ENCODE data around the gene HIPK4.

HIPK4 gene

GRCh38 chr19:40403262-40403984 is 13.4 kb upstream of the HIPK4 start:
- Histone ChIP-seq H2AK5ac (ENCODE audit: low read length) (peak overlapping the region; percentile 22), H3K79me1 (ENCODE audit: low read length) (peaks cover 7% of the 10 kb centered on the region), H3K4me3 (ENCODE audit: low read depth, low read length) (peak overlapping the region; percentile 75), H3K4ac (ENCODE audit: low read depth, low read length) (no peak overlapping the region), H2BK12ac (ENCODE audit: low read length) (no peak overlapping the region), H3K4me2 (ENCODE audit: low read length) (peak overlapping the region; percentile 97), H3K27ac (ENCODE audit: low read depth, low read length) (peak overlapping the region; percentile 27), H2AFZ (ENCODE audit: insufficient read depth, low read length, poor library complexity) (peak overlapping the region; percentile 56), H3K23ac (ENCODE audit: low read length) (no peak overlapping the region), H4K8ac (ENCODE audit: low read depth, low read length) (peak overlapping the region; percentile 74), H3K18ac (ENCODE audit: low read length) (peak overlapping the region; percentile 37), H3K9me3 (ENCODE audit: insufficient read depth, low read depth, low read length) (peaks cover 3% of the 10 kb centered on the region), H3K36me3 (ENCODE audit: control insufficient read depth in 1 of 2, insufficient read depth in 2 of 2, low read length in 2 of 2) (no peaks in the 10 kb centered on the region), H2BK5ac (ENCODE audit: low read depth, low read length, poor library complexity) (peak overlapping the region; percentile 26), H3K9ac (ENCODE audit: low read length) (peak overlapping the region; percentile 81), H3K14ac (ENCODE audit: low read length) (peak overlapping the region; percentile 91), H3K79me2 (ENCODE audit: control insufficient read depth, insufficient read depth, low read length, poor library complexity) (no peaks in the 10 kb centered on the region), H3K27me3 (ENCODE audit: insufficient read depth, low read length) (no peaks in the 10 kb centered on the region), H3K4me1 (ENCODE audit: control insufficient read depth in 1 of 2, insufficient read depth in 2 of 2, low read length in 2 of 2) (peaks cover 0 to 2% of the 10 kb centered on the region in 2 experiments), H4K91ac (ENCODE audit: low read depth, low read length) (peak overlapping the region; percentile 72), H4K12ac (ENCODE audit: low read depth, low read length) (peak overlapping the region; percentile 86), H2BK120ac (ENCODE audit: insufficient read depth, low read length, poor library complexity) (peak overlapping the region; percentile 11)
- no CpG with 5 or more reads among the region's 41 CpGs for WGBS (ENCODE audit: extremely low coverage, insufficient coverage, insufficient read length)
- peak; percentile 80 to 85 for DNase-seq

- Histone ChIP-seq H3K9ac (ENCODE audit: low read length) (no peak overlapping the region), H3K23ac (ENCODE audit: low read length) (no peak overlapping the region), H4K91ac (ENCODE audit: low read depth, low read length) (no peak overlapping the region), H3K27ac (ENCODE audit: low read depth, low read length) (no peak overlapping the region), H3K79me1 (ENCODE audit: low read length) (peaks cover 7% of the 10 kb centered on the region), H3K4ac (ENCODE audit: low read depth, low read length) (no peak overlapping the region), H3K27me3 (ENCODE audit: insufficient read depth, low read length) (no peaks in the 10 kb centered on the region), H2BK120ac (ENCODE audit: insufficient read depth, low read length, poor library complexity) (no peak overlapping the region), H2BK12ac (ENCODE audit: low read length) (no peak overlapping the region), H3K4me3 (ENCODE audit: low read depth, low read length) (no peak overlapping the region), H3K18ac (ENCODE audit: low read length) (no peak overlapping the region), H3K79me2 (ENCODE audit: control insufficient read depth, insufficient read depth, low read length, poor library complexity) (no peaks in the 10 kb centered on the region), H4K8ac (ENCODE audit: low read depth, low read length) (no peak overlapping the region), H4K12ac (ENCODE audit: low read depth, low read length) (no peak overlapping the region), H2AFZ (ENCODE audit: insufficient read depth, low read length, poor library complexity) (no peak overlapping the region), H2BK5ac (ENCODE audit: low read depth, low read length, poor library complexity) (no peak overlapping the region), H3K4me2 (ENCODE audit: low read length) (no peak overlapping the region), H3K36me3 (ENCODE audit: control insufficient read depth in 1 of 2, insufficient read depth in 2 of 2, low read length in 2 of 2) (no peaks in the 10 kb centered on the region), H2AK5ac (ENCODE audit: low read length) (no peak overlapping the region), H3K4me1 (ENCODE audit: control insufficient read depth in 1 of 2, insufficient read depth in 2 of 2, low read length in 2 of 2) (peaks cover 0 to 3% of the 10 kb centered on the region in 2 experiments), H3K14ac (ENCODE audit: low read length) (no peak overlapping the region), H3K9me3 (ENCODE audit: insufficient read depth, low read depth, low read length) (peaks cover 4% of the 10 kb centered on the region)
- WGBS (ENCODE audit: extremely low coverage, insufficient coverage, insufficient read length), result no CpG with 5 or more reads among the region's 3 CpGs
- DNase-seq, result no peak
Observed at GRCh38 chr19:40400559-40400958, 10.6 kb upstream of the HIPK4 start.

- no peak overlapping the region for H2AFZ ChIP-seq (ENCODE audit: insufficient read depth, low read length, poor library complexity)
- no peak overlapping the region for H4K91ac ChIP-seq (ENCODE audit: low read depth, low read length)
- no peak overlapping the region for H4K12ac ChIP-seq (ENCODE audit: low read depth, low read length)
- H3K27me3 ChIP-seq (ENCODE audit: insufficient read depth, low read length), result no peaks in the 10 kb centered on the region
- no peak overlapping the region for H2BK12ac ChIP-seq (ENCODE audit: low read length)
- H3K4me2 ChIP-seq (ENCODE audit: low read length), result no peak overlapping the region
- H3K79me2 ChIP-seq (ENCODE audit: control insufficient read depth, insufficient read depth, low read length, poor library complexity), result no peaks in the 10 kb centered on the region
- no peak overlapping the region for H4K8ac ChIP-seq (ENCODE audit: low read depth, low read length)
- H3K9ac ChIP-seq (ENCODE audit: low read length), result no peak overlapping the region
- H3K4me1 ChIP-seq (ENCODE audit: control insufficient read depth in 1 of 2, insufficient read depth in 2 of 2, low read length in 2 of 2), result peaks cover 0 to 5% of the 10 kb centered on the region in 2 experiments
- H3K14ac ChIP-seq (ENCODE audit: low read length), result no peak overlapping the region
- no peak overlapping the region for H3K23ac ChIP-seq (ENCODE audit: low read length)
- H3K18ac ChIP-seq (ENCODE audit: low read length), result no peak overlapping the region
- no peak overlapping the region for H3K4me3 ChIP-seq (ENCODE audit: low read depth, low read length)
- no CpG with 5 or more reads among the region's 49 CpGs for WGBS (ENCODE audit: extremely low coverage, insufficient coverage, insufficient read length)
- DNase-seq, result peak; percentile 81 to 82
- no peak overlapping the region for H3K4ac ChIP-seq (ENCODE audit: low read depth, low read length)
- H2AK5ac ChIP-seq (ENCODE audit: low read length), result no peak overlapping the region
- H2BK120ac ChIP-seq (ENCODE audit: insufficient read depth, low read length, poor library complexity), result no peak overlapping the region
- H3K27ac ChIP-seq (ENCODE audit: low read depth, low read length), result no peak overlapping the region
- H3K9me3 ChIP-seq (ENCODE audit: insufficient read depth, low read depth, low read length), result peaks cover 4% of the 10 kb centered on the region
- no peak overlapping the region for H2BK5ac ChIP-seq (ENCODE audit: low read depth, low read length, poor library complexity)
- no peaks in the 10 kb centered on the region for H3K36me3 ChIP-seq (ENCODE audit: control insufficient read depth in 1 of 2, insufficient read depth in 2 of 2, low read length in 2 of 2)
- peaks cover under 1% of the 10 kb centered on the region for H3K79me1 ChIP-seq (ENCODE audit: low read length)
Observed at GRCh38 chr19:40398417-40399131, 8.6 kb upstream of the HIPK4 start.

- Histone ChIP-seq H2BK12ac (ENCODE audit: low read length) (no peak overlapping the region), H3K14ac (ENCODE audit: low read length) (no peak overlapping the region), H3K27me3 (ENCODE audit: insufficient read depth, low read length) (no peaks in the 10 kb centered on the region), H2BK5ac (ENCODE audit: low read depth, low read length, poor library complexity) (no peak overlapping the region), H3K9me3 (ENCODE audit: insufficient read depth, low read depth, low read length) (peaks cover 4% of the 10 kb centered on the region), H3K4me3 (ENCODE audit: low read depth, low read length) (no peak overlapping the region), H3K9ac (ENCODE audit: low read length) (no peak overlapping the region), H3K79me1 (ENCODE audit: low read length) (peaks cover 8% of the 10 kb centered on the region), H4K91ac (ENCODE audit: low read depth, low read length) (no peak overlapping the region), H2AFZ (ENCODE audit: insufficient read depth, low read length, poor library complexity) (no peak overlapping the region), H2BK120ac (ENCODE audit: insufficient read depth, low read length, poor library complexity) (no peak overlapping the region), H3K36me3 (ENCODE audit: control insufficient read depth in 1 of 2, insufficient read depth in 2 of 2, low read length in 2 of 2) (no peaks in the 10 kb centered on the region), H3K4ac (ENCODE audit: low read depth, low read length) (no peak overlapping the region), H4K12ac (ENCODE audit: low read depth, low read length) (no peak overlapping the region), H3K23ac (ENCODE audit: low read length) (no peak overlapping the region), H3K27ac (ENCODE audit: low read depth, low read length) (no peak overlapping the region), H2AK5ac (ENCODE audit: low read length) (no peak overlapping the region), H4K8ac (ENCODE audit: low read depth, low read length) (no peak overlapping the region), H3K18ac (ENCODE audit: low read length) (no peak overlapping the region), H3K4me1 (ENCODE audit: control insufficient read depth in 1 of 2, insufficient read depth in 2 of 2, low read length in 2 of 2) (peaks cover 6 to 15% of the 10 kb centered on the region in 2 experiments), H3K79me2 (ENCODE audit: control insufficient read depth, insufficient read depth, low read length, poor library complexity) (no peaks in the 10 kb centered on the region), H3K4me2 (ENCODE audit: low read length) (no peak overlapping the region)
- DNase-seq, result no peak
- no CpG with 5 or more reads among the region's 22 CpGs for WGBS (ENCODE audit: extremely low coverage, insufficient coverage, insufficient read length)
Observed at GRCh38 chr19:40397568-40397906, 7.6 kb upstream of the HIPK4 start.

Data from trophoblast cell (in vitro differentiated cells and primary cell).